T follicular helper cell (primary cell): ENCODE measurements around the gene CRTC3.

ENCODE experiments used
- DNase-seq: peaks from one replicate; pipeline ENCODE4 v3.0.0-alpha.2; 2020; ENCODE audit warnings: low read depth

The CRTC3 gene

GRCh38 chr15:90593499-90594158 is 63.9 kb downstream of the CRTC3 start:
- no peak for DNase-seq

GRCh38 chr15:90594301-90594738 is 64.6 kb downstream of the CRTC3 start:
- peak; percentile 75 for DNase-seq

- DNase-seq = no peak
Measured at GRCh38 chr15:90595763-90596155, 66.0 kb downstream of the CRTC3 start.

- DNase-seq = no peak
Measured at GRCh38 chr15:90596943-90597342, 67.2 kb downstream of the CRTC3 start.

DNA sequence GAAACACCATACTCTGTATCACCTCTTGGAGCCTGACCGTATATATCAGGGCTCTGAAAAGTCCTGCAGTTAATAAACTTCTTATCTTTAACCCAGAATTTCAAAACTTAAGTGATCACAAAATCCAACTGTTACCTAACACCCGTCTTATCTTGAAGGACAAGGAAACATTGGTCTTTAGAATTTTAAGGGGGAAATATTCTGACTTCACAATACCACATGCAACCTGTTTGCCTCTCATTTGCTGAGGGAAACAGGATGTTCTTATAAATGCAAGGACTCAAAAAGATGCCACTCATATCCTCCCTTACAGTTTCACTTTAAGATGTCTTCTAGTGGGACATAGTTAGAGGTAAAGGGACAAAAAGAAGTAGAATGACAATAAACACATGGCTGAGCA is 67.9 kb downstream of the CRTC3 start:
- DNase-seq = no peak

GRCh38 chr15:90598031-90598577 is 68.4 kb downstream of the CRTC3 start:
- DNase-seq = no peak

DNA sequence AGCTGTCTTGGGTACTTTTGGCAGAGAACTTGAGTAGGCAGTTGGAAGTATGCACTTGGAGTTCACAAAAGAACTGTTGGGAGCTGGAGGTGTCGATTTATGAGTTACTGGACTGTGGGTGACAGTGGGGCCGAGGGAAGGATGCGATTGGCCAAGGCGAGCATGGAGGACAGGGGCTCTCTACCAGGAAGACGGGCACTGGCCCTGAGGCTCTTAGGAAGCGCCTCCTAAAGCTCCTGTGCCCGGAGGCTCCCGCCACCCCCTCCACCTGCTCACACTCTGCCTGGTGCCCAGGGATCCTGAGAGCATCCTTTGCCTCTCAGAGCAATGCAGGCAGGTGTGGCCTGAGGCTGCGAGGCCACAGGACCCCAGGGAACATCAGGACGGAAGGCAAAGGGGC is 69.0 kb downstream of the CRTC3 start:
- DNase-seq = no peak

- no peak for DNase-seq
Measured at GRCh38 chr15:90599116-90599515, 69.4 kb downstream of the CRTC3 start.

DNA sequence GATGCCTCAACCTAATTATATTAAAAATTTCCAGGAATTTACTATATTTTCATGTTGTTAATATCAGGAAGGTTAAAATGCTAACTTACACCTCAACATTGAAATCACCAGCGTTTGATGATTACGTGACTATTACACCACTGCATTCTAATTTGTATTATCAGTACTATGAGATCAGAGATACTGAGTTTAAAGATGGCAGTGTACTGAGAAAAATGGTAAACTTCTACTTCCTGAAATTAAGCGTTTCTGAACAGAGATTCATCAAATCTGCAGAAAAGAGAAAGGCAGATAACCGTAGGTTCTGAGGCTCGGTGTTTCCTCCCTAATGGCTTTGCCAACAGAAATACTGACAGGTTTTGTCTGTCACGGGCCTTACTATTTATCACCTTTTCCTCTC is 69.9 kb downstream of the CRTC3 start:
- no peak for DNase-seq

DNA sequence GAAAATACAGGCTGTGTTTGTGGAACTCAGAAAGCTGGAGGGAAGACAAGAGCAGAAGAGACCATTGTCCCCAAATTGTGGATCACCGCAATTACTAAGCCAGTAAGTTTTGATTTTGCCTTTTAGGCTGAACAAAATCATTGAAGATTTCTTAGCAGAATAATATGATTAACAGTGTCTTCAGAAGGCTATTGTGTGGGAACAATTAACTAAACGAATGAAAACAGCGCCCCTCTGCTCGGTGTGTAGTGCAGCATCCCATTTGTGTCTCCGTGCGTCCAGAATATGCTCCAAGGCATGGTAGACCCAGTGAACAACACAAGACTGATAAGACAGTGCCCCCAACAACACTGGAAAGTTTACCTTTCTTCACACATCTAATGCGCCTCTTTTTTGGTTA is 71.2 kb downstream of the CRTC3 start:
- DNase-seq = no peak

DNA sequence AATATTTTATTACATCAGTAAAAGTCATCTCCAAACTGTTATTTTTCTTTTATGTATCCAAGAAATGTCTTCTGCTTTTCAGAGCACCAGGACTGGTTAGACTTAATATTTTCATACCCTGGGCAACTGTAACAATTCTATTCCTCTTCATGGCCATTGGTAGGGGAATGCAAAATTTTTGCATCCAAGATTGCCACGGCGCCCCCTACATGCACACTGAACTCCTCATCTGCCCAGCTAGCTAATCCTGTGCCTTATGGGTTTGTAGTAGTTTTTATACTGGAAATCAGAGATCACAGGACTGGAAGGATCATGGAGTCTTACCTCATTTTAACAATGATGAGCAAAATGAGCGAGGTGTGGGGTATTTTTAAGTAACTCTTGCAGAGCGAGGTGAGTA is 74.2 kb downstream of the CRTC3 start:
- DNase-seq = no peak

DNA sequence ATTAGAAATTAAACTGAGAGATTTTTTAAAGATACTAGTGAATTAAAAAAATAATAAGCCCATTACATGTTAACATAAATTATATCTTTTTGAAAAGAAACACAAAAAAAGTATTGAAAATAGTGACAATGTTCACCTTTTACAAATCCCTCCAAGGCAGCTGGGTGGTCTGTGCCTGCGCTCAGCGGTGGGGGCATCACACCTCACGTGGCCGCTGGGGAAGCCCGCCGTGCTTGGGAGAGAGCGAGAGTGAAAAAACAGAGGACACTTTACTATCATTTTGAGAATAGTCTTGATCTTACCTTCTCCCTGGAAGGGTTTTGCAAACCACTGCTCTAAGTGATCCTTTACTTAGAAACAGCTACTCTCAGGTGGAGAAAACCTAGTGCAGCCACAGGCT is 76.9 kb downstream of the CRTC3 start:
- DNase-seq = no peak

DNA sequence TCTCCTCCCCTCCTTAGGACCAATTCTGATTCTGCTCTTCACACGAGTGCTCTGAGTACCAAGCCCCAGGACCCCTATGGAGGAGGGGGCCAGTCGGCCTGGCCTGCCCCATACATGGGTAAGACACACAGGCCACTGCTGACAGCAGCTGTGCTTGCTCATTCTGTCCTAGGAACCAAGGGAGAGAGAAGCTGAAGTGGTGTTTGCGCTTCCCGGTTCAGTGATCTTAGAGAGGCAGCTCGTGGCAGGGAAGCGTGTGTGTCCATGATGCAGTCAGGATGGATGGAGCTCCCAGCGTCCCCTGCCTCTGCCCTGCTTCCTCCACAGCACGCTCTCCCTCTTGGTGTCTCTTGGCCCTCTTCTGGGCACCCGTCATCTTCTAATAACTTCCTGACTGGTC is 77.6 kb downstream of the CRTC3 start:
- DNase-seq = no peak

DNA sequence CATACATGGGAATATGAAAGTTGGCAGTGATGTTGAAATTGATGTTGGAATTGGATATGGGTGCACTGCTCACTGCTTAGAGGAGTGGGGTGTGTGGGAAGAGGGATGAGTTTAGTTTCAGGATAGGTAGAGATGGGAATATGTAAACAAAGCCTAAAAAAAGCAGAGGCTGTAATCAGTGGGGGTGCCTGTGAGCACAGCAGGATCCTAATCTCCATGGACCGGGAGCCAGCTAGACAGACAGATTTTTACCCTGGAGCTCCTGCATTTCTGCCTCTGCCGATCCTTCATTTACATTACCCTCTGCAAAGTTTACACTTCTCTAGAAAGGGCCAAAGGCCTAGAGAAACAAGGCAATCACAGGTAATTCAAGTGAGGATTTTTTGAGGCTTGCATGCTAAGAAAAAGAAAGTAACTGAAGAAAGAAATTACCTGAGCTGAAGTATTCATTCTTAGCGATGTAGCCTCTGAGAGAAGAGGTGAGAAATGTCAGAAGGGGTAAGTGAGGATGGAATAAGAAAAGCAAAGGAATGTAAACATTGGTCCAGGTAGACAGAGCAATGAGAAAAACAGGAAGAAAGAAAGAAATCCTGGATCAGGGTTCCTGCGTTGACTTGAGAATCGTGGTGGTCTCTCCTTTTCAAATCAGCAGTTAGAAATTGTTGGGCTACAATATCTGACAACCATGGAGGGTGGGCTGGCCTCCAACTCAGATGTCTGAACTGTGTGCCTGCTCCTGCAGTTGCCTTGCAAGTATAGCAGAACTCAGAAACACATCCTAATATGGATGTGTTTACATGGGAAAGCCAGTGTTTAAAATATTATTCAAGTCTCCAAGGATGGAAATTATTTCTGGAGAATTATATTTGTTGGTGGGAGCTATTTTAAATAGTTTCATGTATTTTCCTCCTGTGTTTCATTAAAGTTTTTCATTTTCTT is 79.8 kb downstream of the CRTC3 start:
- no peak for DNase-seq

GRCh38 chr15:90610190-90610589 is 80.5 kb downstream of the CRTC3 start:
- DNase-seq = no peak

GRCh38 chr15:90611157-90611556 is 81.4 kb downstream of the CRTC3 start:
- DNase-seq = no peak

DNA sequence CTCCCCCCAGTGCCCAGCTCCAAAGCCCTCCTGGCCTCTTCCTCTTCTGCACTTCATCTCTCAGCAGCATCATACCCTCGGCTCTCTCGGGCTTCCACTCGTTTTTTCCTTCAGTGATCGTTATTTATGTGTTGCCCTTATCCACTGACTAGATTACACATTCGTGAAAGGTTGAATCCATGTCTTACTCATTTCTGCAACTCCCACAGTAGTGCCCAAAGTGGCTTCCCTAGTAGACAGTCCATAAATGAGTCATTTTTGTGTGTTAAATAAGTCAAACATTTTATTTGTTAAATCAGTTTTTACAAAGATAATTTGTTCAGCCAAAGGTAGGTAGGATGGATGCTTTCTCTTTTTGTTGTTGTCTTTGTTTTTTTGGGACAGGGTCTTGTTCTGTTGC is 87.4 kb downstream of the CRTC3 start:
- DNase-seq = no peak

GRCh38 chr15:90617668-90618097 is 88.0 kb downstream of the CRTC3 start:
- no peak for DNase-seq

GRCh38 chr15:90618330-90619125 is 88.8 kb downstream of the CRTC3 start:
- no peak for DNase-seq

DNA sequence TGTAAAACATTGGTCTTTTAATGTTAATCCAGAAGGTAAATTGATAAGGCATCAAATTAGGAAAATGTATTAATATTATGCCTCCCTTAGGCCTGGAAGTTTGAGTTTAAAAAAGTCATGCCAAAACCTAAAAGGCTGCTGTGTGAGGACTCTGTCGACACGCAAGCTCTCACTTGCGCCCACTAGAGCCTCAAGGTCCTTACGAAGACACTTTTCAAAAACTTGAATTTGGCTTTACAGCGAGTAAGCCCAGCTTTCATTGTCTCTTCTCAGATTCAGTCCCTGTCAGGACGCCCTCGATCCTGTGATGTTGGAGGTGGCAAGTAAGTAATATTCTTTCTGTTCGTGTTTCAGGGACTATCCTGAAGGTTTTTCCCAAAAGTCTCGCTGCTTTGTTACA is 89.7 kb downstream of the CRTC3 start:
- DNase-seq = no peak

DNA sequence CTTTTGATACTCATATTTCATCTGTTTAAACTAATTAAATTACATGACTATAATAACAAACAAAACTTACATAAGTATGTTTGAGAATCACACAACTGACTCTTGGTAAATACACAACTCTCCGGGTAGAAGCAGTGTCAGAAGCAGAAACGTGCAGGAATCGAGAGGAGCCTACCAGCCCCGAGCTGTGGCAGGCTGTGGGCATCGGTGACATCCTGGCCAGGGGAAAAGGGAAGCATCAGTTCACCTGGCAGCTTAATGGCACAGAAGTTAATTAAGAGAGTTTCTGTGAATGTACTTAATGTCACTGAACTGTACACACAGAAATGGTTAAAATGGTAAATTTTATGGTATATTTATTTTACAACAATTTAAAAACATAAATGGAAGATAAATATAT is 90.2 kb downstream of the CRTC3 start:
- no peak for DNase-seq

DNA sequence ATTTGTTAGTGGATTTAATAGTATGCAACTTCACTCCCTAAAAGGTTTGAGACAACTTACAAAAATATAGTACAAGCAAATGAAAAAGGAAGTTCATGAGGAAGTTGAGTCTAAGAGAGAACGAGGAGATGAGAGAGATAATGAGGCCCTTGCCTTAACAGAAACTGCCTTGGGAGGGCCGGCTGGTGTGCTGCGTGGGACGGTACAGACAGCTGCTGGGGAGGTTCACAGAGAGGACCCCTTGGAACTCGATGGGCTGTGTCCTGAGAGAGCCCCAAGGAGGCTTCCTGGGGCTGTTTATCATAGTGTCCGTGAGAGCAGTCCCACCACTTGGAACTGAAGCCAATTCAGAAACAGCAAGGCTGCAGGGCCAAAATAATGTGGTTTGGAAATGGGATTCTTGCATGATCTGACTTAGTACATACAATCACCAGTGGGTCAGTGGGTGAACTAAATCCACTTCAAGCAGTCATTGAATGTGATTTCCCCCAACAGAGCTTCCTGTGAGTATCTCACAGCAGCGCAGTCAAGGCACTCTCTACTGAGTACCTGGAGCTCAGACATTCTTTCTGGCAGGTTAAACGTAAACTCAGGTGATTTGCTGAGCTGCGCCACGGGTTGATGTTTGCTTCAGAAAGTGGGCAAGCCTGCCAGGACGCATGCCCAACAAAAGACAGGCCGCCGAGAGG is 90.8 kb downstream of the CRTC3 start:
- no peak for DNase-seq
